Measurements from ENCODE around the gene IFI27. TPM values are rescaled to one million over a fixed set of nuclear protein-coding genes. Genes with fewer than 3 reads are reported as not detected.

IFI27 gene
- total RNA-seq, 1 experiment from 2014 or later: 57.0 TPM

DNA sequence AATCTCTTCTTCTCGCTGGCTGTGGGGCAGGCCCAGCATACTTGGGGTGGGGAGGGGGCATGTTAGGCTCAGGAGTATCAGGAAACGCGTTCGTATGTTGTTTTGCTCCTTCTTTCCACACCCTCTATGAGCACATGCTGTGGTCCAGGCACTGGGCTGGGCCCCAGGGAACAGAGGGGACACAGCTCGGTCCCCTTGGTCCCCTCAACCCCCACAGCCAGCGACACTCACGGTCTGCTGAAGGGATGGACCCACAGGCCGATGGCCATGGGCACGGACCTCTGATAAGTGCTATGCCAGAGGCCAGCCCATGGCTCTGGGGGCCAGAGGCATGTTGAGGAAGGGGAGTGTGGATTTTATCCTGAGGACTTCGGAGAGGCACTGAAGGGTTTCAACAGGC, 6.2 kb downstream of the IFI27 start:
- Histone ChIP-seq H3K27me3 (no peaks in the 10 kb centered on the region), H3K4me3 (no peak overlapping the region), H3K9me3 (no peaks in the 10 kb centered on the region; the same call in 1 of the 2 replicates), H3K36me3 (no peaks in the 10 kb centered on the region)
- no peak for DNase-seq

DNA sequence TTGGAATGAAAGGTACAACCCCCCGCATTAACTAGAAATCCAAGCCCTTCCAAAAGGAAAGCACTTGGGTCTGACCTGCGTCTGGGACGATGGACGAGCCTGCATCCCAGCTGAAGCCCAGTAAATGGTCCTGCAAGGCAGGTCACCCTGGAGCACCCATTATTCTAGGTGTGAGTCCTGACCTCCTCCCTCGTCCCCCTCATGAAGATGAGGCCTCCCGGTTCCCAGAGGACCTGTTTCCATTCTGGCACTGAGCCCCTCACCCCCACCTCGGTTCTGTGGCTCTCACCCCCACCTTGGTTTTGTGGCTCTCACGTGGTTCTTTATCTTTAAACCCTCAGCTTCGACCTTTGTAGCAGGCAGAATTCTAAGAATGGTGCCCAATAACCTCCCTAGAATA, 7.3 kb downstream of the IFI27 start:
- Histone ChIP-seq H3K4me3 (no peak overlapping the region), H3K36me3 (no peaks in the 10 kb centered on the region), H3K9me3 (no peaks in the 10 kb centered on the region; the same call in 1 of the 2 replicates), H3K27me3 (no peaks in the 10 kb centered on the region)
- no peak for DNase-seq

DNA sequence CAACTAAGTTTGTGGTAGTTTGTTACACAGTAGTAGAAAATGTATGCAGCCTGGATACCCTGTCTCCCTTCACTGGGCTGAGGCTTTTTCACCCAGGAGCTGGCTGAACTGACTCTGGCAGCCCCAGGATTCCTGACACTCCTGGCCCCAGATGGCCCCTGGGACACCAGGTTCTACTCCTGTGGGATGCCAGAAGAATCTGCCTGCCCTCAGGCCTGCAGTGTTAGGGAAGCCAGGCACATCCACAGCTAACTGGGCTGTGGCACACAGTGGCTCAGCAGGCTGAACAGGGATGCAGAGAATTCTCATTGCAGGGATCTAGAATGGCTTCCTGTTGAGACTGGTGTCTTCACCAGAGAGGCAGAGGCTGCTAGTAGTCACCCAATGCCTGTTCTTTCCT, 8.5 kb downstream of the IFI27 start:
- no peak for DNase-seq
- no peak overlapping the region for H3K4me3 ChIP-seq
- H3K9me3 ChIP-seq: no peaks in the 10 kb centered on the region; the same call in 1 of the 2 replicates
- H3K36me3 ChIP-seq: no peaks in the 10 kb centered on the region
- H3K27me3 ChIP-seq: no peaks in the 10 kb centered on the region

DNA sequence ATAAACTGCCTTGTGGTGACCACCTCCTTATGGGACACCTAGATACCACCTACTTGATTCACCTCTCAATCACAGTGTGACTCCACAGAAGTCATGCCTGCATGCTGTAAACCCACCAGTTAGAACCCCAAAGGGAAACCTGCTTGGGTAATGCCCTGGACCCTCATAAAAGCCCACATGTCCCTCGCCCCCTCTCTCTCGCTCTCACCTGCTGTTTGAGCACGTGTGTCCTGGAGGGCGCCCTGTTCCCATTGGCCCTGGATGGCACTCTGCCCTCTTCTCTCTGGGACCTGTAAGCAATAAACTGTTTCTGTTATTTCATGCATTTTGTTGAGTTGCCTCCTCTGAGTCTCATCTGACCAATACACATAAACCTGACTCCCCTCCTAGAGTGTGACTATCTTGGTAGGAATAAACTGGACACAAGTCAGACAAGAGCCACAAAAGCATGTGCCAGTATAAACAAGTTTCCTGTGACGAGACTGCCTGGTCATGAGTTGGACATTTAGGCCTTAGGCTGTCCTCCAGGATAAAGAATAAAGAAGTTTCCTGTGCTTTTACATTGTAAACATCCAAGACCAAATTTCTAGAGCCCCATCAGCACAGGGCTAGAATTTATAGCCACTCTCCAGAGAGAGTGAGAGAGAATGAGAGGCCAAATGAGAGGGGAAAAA, 10.3 kb downstream of the IFI27 start:
- no peaks in the 10 kb centered on the region; the same call in 1 of the 2 replicates for H3K9me3 ChIP-seq
- DNase-seq: peak; percentile 48
- H3K4me3 ChIP-seq: no peak overlapping the region
- no peaks in the 10 kb centered on the region for H3K36me3 ChIP-seq
- H3K27me3 ChIP-seq: no peaks in the 10 kb centered on the region

DNA sequence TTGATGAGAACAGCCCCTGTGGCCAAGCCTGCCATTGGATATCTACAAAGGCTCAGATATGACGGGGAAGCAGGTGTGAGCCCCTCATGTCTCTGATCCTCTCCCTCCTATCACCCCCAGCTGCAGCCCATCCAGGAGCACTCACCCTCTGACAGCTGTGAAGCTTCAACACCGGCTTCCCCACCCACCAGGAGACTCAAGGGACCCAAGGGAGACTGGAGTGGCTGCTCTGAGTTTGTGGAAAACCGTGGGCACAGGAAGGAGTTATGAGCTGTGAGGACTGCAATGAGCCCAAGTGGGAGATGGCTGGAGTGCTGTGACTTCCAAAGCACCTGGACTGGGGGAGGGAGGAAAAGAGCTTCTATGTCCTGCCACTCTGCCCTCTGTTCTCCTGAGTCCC, 10.9 kb downstream of the IFI27 start:
- DNase-seq: no peak
- H3K27me3 ChIP-seq: no peaks in the 10 kb centered on the region
- no peaks in the 10 kb centered on the region for H3K36me3 ChIP-seq
- no peak overlapping the region for H3K4me3 ChIP-seq
- H3K9me3 ChIP-seq: no peaks in the 10 kb centered on the region; the same call in 1 of the 2 replicates

DNA sequence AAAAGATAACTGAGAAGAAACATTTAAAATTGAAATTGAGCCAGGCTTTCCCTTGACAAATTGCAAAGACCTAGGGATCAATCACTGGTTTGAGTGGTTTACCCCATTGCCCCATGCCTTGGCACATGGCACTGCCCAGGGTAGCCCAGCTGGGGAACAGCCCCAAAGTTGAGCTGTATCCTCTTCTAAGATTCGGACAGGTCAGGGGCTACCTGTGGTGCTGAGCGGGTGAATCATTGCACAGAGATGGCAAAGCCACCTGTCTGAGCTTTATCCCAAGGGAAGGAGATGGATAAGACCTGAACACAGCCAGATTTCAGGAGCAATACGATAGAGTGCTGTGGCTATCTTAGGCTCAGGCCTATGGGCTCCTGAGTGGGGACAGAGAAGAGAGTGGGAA, 11.9 kb downstream of the IFI27 start:
- H3K4me3 ChIP-seq: no peak overlapping the region
- DNase-seq: no peak
- H3K9me3 ChIP-seq: no peaks in the 10 kb centered on the region; the same call in 1 of the 2 replicates
- H3K27me3 ChIP-seq: no peaks in the 10 kb centered on the region
- H3K36me3 ChIP-seq: no peaks in the 10 kb centered on the region

DNA sequence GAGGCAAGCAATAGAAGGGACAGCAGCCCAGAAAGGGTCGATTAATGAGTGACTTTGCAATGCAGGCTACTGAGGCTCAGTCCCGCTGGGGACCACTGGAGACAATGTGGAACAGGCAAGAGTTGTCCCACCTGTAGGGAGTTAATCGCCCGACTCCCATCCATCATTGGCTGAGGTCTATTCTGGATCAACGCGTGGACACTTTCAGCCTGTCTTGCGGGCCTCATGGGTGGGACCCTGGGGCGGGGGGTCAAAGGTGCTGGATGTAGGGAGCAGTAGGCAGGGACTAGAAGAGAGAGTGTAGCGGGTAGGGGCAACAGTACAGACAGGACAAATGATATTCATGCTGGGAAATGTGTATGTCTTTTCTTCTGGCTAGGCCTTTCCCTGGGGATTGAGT, 12.8 kb downstream of the IFI27 start:
- no peak overlapping the region for H3K4me3 ChIP-seq
- no peaks in the 10 kb centered on the region for H3K36me3 ChIP-seq
- DNase-seq: no peak

DNA sequence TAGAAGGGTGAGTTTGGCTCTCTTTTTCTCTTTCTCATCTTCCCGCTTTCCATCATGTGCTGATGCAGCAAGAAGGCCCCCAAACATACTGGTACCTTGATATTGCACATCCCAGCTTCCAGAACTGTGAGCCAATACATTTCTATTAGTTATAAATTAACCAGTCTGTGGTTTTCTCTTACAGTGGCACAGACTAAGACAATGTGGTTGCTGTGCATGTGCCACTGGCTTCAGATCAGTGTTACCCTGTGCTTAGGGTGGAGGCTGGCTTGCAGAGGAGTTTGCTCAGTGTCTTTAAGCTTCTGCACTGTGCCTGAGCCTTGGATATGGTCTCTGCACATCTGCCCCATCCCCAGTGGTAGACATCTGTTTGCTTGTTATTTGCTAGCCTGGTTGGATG, 13.3 kb downstream of the IFI27 start:
- no peaks in the 10 kb centered on the region for H3K36me3 ChIP-seq
- no peak overlapping the region for H3K4me3 ChIP-seq
- no peaks in the 10 kb centered on the region for H3K27me3 ChIP-seq
- no peak for DNase-seq
- no peaks in the 10 kb centered on the region; the same call in 1 of the 2 replicates for H3K9me3 ChIP-seq

More for the DNA sequence above, 12.8 kb downstream of the IFI27 start:
- Histone ChIP-seq H3K9me3 (no peaks in the 10 kb centered on the region; the same call in 1 of the 2 replicates), H3K27me3 (no peaks in the 10 kb centered on the region)

DNA sequence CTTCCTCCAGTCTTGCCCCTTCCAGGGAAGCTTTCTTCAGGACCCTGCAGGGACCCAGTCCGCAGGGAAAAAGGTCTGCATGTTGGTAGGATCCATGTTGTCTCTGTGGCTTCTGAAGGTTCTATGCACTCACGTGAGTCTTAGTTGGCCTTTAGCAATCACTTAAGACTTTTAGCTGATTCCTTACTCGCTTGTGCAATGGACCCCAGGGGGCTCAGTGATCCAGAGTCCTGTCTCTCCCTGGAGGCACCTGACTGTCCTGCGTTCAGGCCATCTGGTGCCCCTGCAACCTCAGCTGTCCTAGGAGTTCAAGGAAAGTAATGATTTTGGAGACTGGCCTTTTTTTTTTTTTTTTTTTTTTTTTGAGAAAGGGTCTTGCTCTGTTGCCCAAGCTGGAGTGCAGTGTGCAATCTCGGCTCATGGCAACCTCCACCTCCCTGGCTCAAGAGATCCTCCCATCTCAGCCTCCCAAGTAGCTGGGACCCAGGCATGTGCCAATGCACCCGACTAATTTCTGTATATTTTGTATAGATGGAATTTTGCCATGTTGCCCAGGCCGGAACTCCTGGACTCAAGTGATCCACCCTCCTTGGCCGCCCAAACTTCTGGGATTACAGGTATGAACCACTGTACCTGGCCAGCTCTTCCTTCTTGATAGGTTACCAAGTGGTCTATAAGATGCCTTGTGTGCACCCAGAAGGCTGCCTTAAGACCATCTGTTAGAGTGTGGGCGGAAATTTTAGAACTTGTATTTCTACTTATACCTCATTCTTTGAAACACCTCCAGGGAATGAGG, 14.2 kb downstream of the IFI27 start:
- Histone ChIP-seq H3K4me3 (no peak overlapping the region), H3K36me3 (no peaks in the 10 kb centered on the region), H3K27me3 (no peaks in the 10 kb centered on the region), H3K9me3 (no peaks in the 10 kb centered on the region; the same call in 1 of the 2 replicates)
- no peak for DNase-seq

DNA sequence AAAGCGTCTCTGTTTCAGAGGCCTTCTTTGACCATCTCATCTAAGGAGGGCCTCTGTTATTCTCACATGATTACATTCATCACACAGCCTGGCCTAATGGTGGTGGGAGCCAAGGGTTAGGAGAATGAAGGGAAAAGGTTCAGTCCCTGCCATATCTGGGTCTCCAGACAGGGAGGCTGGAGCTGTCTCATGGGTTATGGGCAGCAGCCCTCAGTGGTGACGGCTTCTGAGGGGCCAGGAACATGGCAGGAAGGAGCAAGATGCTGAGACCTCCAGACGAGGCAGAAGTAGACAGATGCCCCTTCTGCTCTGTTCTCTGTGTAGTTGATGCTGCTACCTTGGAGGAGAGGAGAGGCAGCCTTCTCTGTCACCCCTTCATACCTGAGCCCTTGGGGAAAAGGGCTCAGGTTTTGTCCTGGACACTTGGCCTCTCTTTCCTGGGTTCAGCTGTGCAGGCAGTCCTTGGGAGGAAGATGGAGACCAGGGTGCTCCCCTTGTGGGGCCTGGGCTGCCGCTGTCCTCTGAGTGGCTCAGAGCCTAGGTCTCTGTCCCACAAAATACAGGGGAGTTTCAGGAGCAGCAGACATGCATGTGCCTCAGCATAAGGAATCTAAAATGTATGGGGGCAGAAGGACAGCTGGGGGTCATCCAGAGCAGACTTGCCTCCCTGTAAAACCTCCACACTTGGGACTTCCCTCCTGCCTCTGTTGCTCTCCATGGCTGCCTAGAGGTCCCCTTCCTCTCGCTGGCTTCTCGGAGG, 15.3 kb downstream of the IFI27 start:
- no peaks in the 10 kb centered on the region for H3K9me3 ChIP-seq
- DNase-seq: no peak
- H3K36me3 ChIP-seq: no peaks in the 10 kb centered on the region
- H3K27me3 ChIP-seq: no peaks in the 10 kb centered on the region
- no peak overlapping the region for H3K4me3 ChIP-seq

DNA sequence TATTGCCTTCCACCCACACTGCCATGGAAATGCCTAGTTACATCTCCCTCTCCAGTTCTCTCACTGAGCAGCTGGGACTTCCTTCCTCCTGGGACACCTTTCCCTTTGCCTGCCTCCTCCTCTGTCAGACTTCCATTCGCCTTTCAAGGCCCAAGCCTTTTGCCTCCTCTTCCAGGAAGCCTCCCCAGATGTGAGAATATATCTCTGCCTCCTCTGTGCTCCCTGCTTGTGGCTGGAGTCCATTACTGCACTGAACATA, 15.8 kb downstream of the IFI27 start:
- no peaks in the 10 kb centered on the region for H3K27me3 ChIP-seq
- H3K4me3 ChIP-seq: no peak overlapping the region
- DNase-seq: no peak
- H3K36me3 ChIP-seq: no peaks in the 10 kb centered on the region
- no peaks in the 10 kb centered on the region for H3K9me3 ChIP-seq

DNA sequence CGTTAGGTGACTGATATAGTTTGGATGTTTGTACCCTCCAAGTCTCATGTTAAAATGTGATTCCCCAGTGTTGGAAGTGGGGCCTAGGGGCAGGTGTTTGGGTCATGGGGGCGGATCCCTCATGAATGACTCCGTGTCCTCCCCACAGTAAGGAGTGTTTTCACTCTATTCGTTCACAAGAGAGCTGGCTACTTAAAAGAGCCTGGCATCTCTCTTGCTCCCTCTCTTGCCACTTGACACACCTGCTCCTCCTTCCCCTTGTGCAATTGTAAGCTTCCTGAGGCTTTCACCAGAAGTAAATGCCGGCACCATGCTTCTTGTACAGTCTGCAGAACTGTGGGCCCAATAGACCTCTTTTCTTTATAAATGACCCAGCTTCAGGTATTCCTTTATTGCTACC, 16.3 kb downstream of the IFI27 start:
- no peak for DNase-seq
- Histone ChIP-seq H3K4me3 (no peak overlapping the region), H3K27me3 (no peaks in the 10 kb centered on the region), H3K9me3 (no peaks in the 10 kb centered on the region), H3K36me3 (no peaks in the 10 kb centered on the region)

DNA sequence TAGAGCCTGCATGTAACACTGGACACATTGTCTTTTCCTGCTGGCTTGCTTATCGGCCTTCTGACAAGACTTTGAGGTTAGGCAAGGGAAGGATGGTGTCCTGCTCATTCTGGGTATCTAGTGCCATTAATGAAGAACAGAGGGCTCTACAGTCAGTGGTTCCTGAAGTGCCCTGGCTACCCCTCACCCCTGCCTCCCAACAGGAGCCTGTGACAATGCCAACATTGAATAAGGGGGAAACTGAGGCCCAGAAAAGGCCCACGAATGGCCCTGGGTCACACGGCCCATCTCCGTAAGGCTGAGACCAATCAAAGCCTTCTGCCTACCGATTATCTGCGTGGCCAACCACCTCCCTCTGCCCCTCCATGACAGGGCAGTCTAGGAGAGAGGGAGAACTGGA, 16.8 kb downstream of the IFI27 start:
- Histone ChIP-seq H3K36me3 (no peaks in the 10 kb centered on the region), H3K9me3 (no peaks in the 10 kb centered on the region), H3K4me3 (no peak overlapping the region), H3K27me3 (no peaks in the 10 kb centered on the region)
- no peak for DNase-seq

DNA sequence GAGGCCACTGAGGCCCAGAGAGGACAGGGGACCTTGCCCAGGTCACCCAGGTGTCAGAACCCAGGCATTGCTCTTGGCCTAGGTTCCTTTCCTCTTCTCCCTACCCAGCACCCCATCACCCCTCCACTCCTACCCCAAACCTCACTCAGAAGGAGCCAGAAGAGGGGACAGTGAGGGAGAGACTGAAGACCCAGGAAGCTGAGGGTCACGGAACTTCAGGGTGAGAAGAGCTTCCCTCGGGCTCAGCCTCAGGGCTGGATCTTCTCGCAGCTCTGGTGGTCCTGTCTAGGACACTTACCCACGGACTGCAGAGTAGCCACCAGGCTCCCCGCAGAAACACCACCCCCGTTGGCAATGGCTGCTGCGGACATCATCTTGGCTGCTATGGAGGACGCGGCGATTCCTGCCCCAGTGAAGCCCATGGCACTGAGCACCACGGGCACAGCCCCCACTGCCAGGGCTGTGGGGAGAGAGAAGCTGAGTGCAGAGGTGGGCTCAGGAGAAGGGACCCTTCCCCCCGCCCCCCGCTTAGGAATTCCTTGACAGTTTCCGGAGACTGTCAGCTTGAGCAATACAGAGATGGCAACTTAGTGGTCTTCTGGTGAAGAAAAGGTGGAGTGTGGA, 17.8 kb downstream of the IFI27 start:
- Histone ChIP-seq H3K9me3 (no peaks in the 10 kb centered on the region), H3K4me3 (no peak overlapping the region), H3K27me3 (no peaks in the 10 kb centered on the region), H3K36me3 (no peaks in the 10 kb centered on the region)
- no peak for DNase-seq

DNA sequence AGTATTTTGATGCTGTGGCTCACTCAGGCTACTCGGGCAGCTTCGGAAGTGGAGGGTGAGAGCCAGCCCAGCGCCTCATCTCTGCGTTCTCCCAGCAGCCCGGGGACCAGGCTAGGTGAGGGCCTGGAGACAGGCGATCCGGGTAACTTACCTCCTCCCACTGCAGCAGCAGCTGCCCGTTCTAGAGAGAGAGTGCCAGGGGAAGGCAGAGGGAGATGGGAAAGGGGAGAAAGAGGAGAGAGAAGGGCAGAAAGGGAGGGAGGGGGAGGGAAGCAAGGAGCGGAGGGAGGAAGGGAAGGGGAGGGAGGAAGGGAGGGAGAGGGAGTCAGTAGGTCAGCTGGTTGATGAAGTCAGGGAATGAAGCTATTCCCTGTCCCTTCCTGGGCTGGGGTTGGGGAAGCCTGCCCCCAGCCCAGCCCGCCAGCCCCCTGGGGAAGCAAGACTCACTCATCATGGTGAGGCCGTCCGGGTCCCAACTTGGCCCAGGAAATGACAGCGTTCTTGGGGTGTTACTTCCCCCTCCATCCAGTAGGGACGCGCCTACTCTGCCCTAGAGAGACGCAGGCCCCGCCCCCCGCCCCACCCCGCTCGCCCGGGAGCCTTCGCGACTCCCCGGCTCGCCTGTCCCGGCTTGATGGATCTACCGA, 18.7 kb downstream of the IFI27 start, which contains the start of gene IFI27L2:
TSS of gene IFI27L2 (minus strand) at position 494 of the 647 bp plus-strand sequence. CDS start at position 454, 40 bp downstream.
- H3K4me3 ChIP-seq: peak within 1 kb of the TSS; percentile 54
- peak; percentile 63 for DNase-seq
- H3K36me3 ChIP-seq: no peaks in the 10 kb centered on the region
- H3K27me3 ChIP-seq: no peaks in the 10 kb centered on the region
- H3K9me3 ChIP-seq: no peaks in the 10 kb centered on the region

DNA sequence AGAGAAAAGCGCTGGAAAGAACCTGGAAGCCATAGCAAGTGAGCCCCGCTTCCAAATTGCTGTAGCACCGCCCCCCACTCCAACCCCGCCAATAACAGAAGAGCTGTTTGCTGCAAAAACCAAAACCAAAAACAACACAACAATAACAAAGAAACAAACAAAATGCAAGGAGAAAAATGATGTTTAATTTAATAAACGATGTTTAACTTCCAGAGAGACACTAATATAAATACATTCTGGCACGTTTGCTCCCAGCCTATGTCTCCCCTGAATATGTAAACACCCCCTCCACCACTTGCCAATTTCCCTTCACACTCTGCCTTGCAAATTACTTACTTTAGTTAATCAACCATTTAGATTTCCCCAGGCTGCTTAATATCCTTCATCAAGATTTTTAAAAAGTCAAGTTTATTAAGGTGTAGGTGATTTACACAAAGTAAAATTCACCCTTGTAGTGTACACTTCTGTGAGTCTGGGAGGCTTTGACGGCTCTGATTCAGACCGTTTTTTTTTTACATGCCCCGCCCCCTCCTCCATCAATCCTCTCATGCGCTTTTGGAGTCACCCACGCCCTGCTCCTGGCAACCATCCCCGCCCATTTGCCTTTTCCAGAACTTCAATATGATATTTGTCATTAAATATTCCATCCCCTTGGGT, 19.4 kb downstream of the IFI27 start:
- Histone ChIP-seq H3K27me3 (no peaks in the 10 kb centered on the region), H3K4me3 (peak overlapping the region; percentile 54), H3K9me3 (no peaks in the 10 kb centered on the region), H3K36me3 (no peaks in the 10 kb centered on the region)
- DNase-seq: peak; percentile 34
